Spleen (tissue), 7 donors: ENCODE results near the gene DUSP22.

Experiments used
- CTCF ChIP-seq, 11 experiments: fragments of 200-600 bp in 7 of 11; fragments of 450-650 bp in 4 of 11; sonication (generic) in 4 of 11; IDR thresholded peaks in 8 of 11; conservative IDR thresholded peaks in 3 of 11; 1 replicate in 7 of 11; 2 replicates in 4 of 11; pipeline versions ENCODE4 v1.4.0 to v1.8.0; 2016 to 2021; ENCODE audit warnings: antibody characterized with exemption in 11 of 11, inconsistent platforms in 4 of 11, mild to moderate bottlenecking in 1 of 11
- POLR2A ChIP-seq, 3 donors: fragments of 450-650 bp; IDR thresholded peaks; one replicate each; pipeline ENCODE4 v1.5.1; 2017; ENCODE audit warnings: antibody characterized with exemption in 3 of 3, mild to moderate bottlenecking in 1 of 3
- donor health status: DM: no; HTN: no; CAD: no; lungs with moderate emphysema.
- donor health status: DM: no; HTN: no; CAD: no.
- donor health status: DM: no; HTN: no; CAD: no.

- TF ChIP-seq POLR2A (IDR thresholded peaks at IDR 0.05) (no peak), CTCF (IDR thresholded peaks at IDR 0.05 in 8 of 11, conservative IDR thresholded peaks at IDR 0.05 in 3 of 11) (no peak)
These were observed 14.4 kb downstream of the DUSP22 start for GRCh38 chr6:306641-307061.
